ENCODE data around the gene PLA2G15.

Gene PLA2G15

GRCh38 chr16:68255712-68256111 lies 10.5 kb downstream of the PLA2G15 start:
- no peak for DNase-seq

- no peak for DNase-seq
Observed at GRCh38 chr16:68257251-68257905, 12.2 kb downstream of the PLA2G15 start.

GRCh38 chr16:68257906-68258800 lies 13.0 kb downstream of the PLA2G15 start:
- no peak for DNase-seq

GRCh38 chr16:68259007-68259825 lies 14.0 kb downstream of the PLA2G15 start:
- no peak for DNase-seq

- DNase-seq: no peak
Observed at GRCh38 chr16:68263559-68264127, 18.5 kb downstream of the PLA2G15 start.

- peak; percentile 88 to 90 for DNase-seq
Observed at GRCh38 chr16:68264128-68265077, 19.2 kb downstream of the PLA2G15 start, which contains the start of gene SLC7A6. Gene SLC7A6, plus strand, starts transcription at chr16:68264526. Its CDS starts 10,201 bp downstream, at chr16:68274727.

GRCh38 chr16:68265078-68265920 lies 20.1 kb downstream of the PLA2G15 start:
- peak; percentile 54 to 63 for DNase-seq

- no peak for DNase-seq
Observed at GRCh38 chr16:68267612-68268405, 22.6 kb downstream of the PLA2G15 start.

GRCh38 chr16:68269793-68270192 lies 24.6 kb downstream of the PLA2G15 start:
- DNase-seq: no peak

- DNase-seq: no peak
Observed at GRCh38 chr16:68270353-68270752, 25.2 kb downstream of the PLA2G15 start.

GRCh38 chr16:68272507-68273209 lies 27.5 kb downstream of the PLA2G15 start:
- peak in 1 of 2 donors; percentile 35 for DNase-seq

- no peak for DNase-seq
Observed at GRCh38 chr16:68273459-68273858, 28.3 kb downstream of the PLA2G15 start.

GRCh38 chr16:68273896-68274295 lies 28.7 kb downstream of the PLA2G15 start:
- DNase-seq: no peak

- DNase-seq: no peak
Observed at GRCh38 chr16:68274441-68274840, 29.3 kb downstream of the PLA2G15 start.

GRCh38 chr16:68275611-68276191 lies 30.5 kb downstream of the PLA2G15 start:
- DNase-seq: no peak

- DNase-seq: no peak
Observed at GRCh38 chr16:68276223-68276622, 31.1 kb downstream of the PLA2G15 start.

GRCh38 chr16:68279726-68280558 lies 34.8 kb downstream of the PLA2G15 start:
- no peak for DNase-seq

Data from stimulated activated CD4-positive, alpha-beta T cell treated with anti-CD3 and anti-CD28 coated beads, Interleukin-2, amount 100 ng/mL, for 24 hours (primary cell).